T follicular helper cell (primary cell): ENCODE data around the gene PSMD11.
A peak's percentile ranks its signal among the peaks of the same experiment; 100 is the strongest.

Source experiments
- DNase-seq: peaks from one replicate; pipeline ENCODE4 v3.0.0-alpha.2; 2020; ENCODE audit warnings: low read depth

PSMD11 gene

GRCh38 chr17:32464374-32464773 is 20.1 kb downstream of the PSMD11 start:
- no peak for DNase-seq

GRCh38 chr17:32467949-32468348 is 23.6 kb downstream of the PSMD11 start:
- no peak for DNase-seq

DNA sequence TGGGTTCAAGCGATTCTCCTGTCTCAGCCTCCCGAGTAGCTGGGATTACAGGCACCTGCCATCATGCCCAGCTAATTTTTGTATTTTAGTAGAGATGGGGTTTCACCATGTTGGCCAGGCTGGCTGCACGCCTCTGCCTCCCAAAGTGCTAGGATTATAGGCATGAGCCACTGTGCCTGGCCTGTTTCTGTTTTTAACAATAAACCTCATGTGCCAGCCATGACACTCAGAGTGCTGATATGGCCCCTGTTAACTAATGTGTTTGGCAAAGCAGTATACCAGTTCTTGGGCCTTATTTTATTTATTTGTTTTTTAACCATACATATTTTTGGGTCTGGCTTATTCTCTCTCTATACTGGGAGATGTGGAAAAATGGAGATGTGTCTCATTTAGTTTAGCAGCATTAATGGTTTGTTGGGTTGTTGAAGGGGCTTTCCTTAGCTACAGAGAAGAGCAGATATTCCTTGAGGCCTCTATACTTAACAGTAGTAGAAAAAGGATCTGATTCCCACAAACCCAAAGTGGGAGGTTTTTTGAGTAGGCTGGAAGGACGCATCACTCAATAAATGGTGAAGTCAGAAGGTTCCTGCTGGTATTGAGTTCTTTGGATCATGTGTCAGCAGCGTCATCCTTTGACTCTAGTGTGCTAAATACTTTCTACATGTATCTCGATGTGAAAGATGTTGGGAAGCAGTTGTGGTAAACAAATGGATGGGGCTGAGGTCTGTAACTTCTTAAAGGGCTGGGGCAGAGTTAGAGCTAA is 26.3 kb downstream of the PSMD11 start:
- no peak for DNase-seq

DNA sequence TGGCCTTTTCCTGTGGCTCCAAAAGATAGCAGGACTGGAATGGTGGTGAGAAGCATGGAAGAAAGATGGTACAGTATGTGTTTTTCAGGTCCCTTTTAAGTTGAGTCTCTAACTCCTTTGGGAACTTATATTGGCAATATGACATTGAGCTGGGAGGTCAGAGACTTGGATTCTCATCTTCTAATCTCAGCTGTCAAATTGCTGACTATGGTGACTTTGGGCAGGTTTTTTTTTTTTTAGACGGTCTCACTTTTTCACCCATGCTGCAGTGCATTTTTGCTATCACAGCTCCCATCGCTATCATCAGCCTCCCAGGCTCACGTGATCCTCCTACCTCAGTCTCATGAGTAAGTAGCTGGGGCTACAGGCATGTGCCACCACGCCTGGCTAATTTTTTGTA is 27.3 kb downstream of the PSMD11 start:
- DNase-seq = no peak

DNA sequence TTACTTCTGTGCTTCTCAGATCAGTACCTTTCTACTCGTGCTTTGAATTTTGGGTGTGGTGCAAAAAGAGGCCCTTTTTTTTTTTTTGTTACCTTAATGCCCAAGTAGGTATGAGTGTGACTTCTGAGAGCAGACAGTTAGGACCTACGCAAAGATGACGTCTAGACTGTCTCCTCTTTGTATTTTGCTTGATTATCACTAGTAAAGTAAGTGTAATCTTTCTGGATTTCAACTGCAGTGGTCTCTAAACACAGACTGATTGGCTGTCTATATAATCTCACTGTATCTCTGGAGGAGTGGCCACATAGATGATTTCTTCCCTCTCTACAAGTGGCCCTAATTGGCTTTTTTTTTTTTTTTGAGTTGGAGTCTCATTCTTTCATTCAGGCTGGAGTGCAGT is 30.9 kb downstream of the PSMD11 start:
- no peak for DNase-seq

GRCh38 chr17:32477220-32477619 is 32.9 kb downstream of the PSMD11 start:
- DNase-seq = no peak

GRCh38 chr17:32479074-32479617 is 34.8 kb downstream of the PSMD11 start:
- no peak for DNase-seq

GRCh38 chr17:32481193-32481592 is 36.9 kb downstream of the PSMD11 start:
- DNase-seq = no peak

- DNase-seq = no peak
Observed at GRCh38 chr17:32482568-32483320, 38.4 kb downstream of the PSMD11 start.

DNA sequence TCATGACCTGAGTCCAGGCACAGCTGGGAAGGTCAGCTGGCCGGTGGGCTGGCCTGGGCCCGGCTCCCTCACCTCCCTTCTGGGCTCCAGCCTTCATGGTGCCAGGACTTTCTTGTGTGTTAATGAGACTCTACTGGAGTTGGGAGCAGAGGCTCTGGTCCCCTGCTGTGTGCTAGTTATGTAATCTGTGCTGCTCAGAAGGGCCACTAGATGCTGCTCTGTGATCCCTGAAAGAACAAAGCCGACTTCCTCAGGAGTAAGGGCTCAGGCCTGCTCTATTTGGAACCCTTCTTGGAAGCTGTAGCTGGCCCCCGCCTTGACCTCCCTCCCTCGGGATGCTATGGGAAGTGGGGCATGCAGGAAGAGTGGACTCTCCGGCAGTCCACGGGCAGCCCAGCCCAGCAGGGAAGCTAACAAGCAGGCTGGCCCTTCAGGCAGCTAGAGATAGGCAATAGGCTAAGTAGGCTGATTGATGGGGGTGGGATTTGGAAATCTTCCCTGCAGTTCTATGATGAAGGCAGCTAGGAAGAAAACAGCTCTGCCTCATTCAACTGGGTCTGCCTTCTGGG is 39.2 kb downstream of the PSMD11 start:
- no peak for DNase-seq

GRCh38 chr17:32484041-32484461 is 39.7 kb downstream of the PSMD11 start:
- DNase-seq = no peak

GRCh38 chr17:32484628-32485027 is 40.3 kb downstream of the PSMD11 start:
- DNase-seq = no peak

GRCh38 chr17:32485261-32486110 is 41.2 kb downstream of the PSMD11 start:
- no peak for DNase-seq

DNA sequence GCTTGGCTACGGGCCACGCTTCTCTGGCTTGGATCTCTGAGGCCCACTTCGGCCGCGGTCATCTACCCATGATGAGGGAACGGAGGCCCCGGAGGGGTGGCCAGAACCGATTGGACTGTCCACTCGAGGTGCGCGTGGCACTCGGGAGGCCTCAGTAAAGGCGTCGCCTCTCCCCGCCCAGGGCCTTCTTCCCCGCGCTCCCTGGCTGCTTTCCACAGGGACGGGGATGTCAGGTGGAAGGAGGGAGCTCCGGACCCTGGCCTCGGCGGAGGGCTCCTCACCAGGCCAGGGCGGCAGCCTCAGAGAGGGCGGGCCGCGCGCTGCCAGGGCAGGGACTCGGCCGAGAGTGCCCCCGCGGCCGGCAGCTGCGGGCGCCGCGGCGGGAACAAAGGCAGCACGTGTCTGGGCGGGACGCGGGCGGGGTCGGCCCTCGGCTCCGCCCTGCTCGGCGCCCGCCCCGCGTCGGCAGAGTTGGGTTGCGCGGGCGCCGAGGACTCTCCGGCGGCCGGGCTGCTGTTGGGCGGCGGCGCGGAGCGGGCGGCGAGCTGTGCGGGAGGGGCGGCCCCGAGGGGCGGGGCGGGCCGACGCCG is 41.9 kb downstream of the PSMD11 start:
- DNase-seq = peak; percentile 63

DNA sequence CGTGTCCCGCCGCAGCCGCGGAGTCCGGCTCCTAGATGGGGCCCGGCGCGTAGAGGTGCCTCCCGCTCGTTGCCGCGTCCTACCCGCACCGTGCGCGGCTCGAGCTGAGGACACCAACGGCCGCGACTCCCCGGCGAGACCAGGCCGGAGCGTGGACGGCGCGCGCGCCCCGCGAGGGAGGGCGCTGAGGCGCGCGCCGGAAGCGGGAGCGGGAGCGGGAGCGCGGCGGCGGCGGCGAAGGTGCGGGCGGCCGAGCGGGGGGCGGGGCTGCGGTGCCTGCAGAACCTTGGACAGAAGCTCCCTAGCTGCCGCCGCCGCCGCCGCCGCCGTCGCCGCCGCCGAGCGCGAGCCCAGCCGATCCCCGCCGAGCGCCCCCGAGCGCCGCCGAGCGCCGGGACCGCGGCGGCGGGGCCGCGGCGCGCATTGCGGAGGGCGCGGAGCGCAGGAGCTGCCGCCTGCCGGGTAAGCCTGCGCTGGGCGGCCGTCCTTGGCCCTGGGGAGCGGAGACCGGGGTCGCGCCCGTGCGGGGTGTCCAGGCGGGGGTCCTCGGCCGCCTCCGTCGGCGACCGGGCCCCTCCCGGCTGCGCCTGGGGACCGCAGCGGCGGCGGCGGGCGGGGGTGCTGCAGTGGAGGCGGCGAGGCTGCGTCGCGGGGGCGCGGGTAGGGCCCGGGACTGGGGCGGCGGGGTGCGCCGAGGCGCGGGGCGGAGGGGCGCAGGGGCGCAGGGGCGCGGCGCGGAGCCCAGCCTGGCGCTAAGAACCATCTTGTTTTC is 42.6 kb downstream of the PSMD11 start, which contains the start of gene CDK5R1:
CDK5R1 (plus strand) TSS at position 293 of the 772 bp plus-strand sequence. CDS start 628 bp downstream, outside the sequence.
- DNase-seq = peak; percentile 67

DNA sequence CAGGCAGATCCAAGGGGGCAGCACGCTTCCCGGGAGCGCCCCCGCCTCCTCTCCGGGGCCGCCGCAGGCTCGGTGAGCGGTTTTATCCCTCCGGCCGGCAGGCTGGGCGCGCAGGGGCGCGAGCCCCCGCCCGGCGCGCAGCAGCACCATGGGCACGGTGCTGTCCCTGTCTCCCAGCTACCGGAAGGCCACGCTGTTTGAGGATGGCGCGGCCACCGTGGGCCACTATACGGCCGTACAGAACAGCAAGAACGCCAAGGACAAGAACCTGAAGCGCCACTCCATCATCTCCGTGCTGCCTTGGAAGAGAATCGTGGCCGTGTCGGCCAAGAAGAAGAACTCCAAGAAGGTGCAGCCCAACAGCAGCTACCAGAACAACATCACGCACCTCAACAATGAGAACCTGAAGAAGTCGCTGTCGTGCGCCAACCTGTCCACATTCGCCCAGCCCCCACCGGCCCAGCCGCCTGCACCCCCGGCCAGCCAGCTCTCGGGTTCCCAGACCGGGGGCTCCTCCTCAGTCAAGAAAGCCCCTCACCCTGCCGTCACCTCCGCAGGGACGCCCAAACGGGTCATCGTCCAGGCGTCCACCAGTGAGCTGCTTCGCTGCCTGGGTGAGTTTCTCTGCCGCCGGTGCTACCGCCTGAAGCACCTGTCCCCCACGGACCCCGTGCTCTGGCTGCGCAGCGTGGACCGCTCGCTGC is 43.3 kb downstream of the PSMD11 start:
- no peak for DNase-seq

- DNase-seq = no peak
Observed at GRCh38 chr17:32488177-32488542, 43.9 kb downstream of the PSMD11 start.

GRCh38 chr17:32488604-32489180 is 44.4 kb downstream of the PSMD11 start:
- no peak for DNase-seq

- no peak for DNase-seq
Observed at GRCh38 chr17:32489320-32490100, 45.2 kb downstream of the PSMD11 start.
